GM23248 (cell line): ENCODE results near the gene BTN1A1. TPM values are rescaled to one million over a fixed set of nuclear protein-coding genes. Genes with fewer than 3 reads are reported as not detected.
A peak's percentile ranks its signal among the peaks of the same experiment; 100 is the strongest.

ENCODE experiments used
- DNase-seq: peaks from one replicate; pipeline ENCODE4 v3.0.0-alpha.2; 2015
- H2AFZ ChIP-seq: fragments of 200-600 bp; sonication (generic); 2 replicates; pipeline ENCODE4 v1.6.1; 2016; ENCODE audit warnings: antibody characterized with exemption
- H3F3A ChIP-seq: fragments of 200-600 bp; sonication (generic); 2 replicates; pipeline ENCODE4 v1.6.1; 2016; ENCODE audit warnings: mild to moderate bottlenecking, antibody characterized with exemption, mixed run types; ENCODE audit not compliant: insufficient read depth
- H3K27ac ChIP-seq: fragments of 200-600 bp; sonication (generic); 2 replicates; pipeline ENCODE4 v1.5.1; 2016; ENCODE audit warnings: mild to moderate bottlenecking
- H3K27me3 ChIP-seq: fragments of 200-600 bp; sonication (generic); replicated peaks from 2 replicates; pipeline ENCODE4 v1.6.1; 2016; ENCODE audit warnings: mild to moderate bottlenecking; ENCODE audit not compliant: insufficient read depth
- H3K36me3 ChIP-seq: fragments of 200-600 bp; sonication (generic); 2 replicates; pipeline ENCODE4 v1.6.1; 2016; ENCODE audit warnings: low read depth, mild to moderate bottlenecking
- H3K4me1 ChIP-seq: fragments of 200-600 bp; sonication (generic); 2 replicates; pipeline ENCODE4 v1.6.1; 2016; ENCODE audit warnings: mild to moderate bottlenecking; ENCODE audit not compliant: insufficient read depth
- H3K4me2 ChIP-seq: fragments of 200-600 bp; sonication (generic); one replicate; pipeline ENCODE4 v1.6.1; 2016; ENCODE audit warnings: mild to moderate bottlenecking; ENCODE audit not compliant: unreplicated experiment
- H3K4me3 ChIP-seq: fragments of 200-600 bp; sonication (generic); 2 replicates; pipeline ENCODE4 v1.5.1; 2016; ENCODE audit warnings: mild to moderate bottlenecking
- H3K79me2 ChIP-seq: fragments of 200-600 bp; sonication (generic); 2 replicates; pipeline ENCODE4 v1.6.1; 2016; ENCODE audit warnings: mild to moderate bottlenecking; ENCODE audit not compliant: insufficient read depth
- H3K9ac ChIP-seq: fragments of 200-600 bp; sonication (generic); 2 replicates; pipeline ENCODE4 v1.6.1; 2016; ENCODE audit warnings: mild to moderate bottlenecking
- H3K9me2 ChIP-seq: fragments of 200-600 bp; sonication (generic); 2 replicates; pipeline ENCODE4 v1.6.1; 2016; ENCODE audit warnings: mixed run types, mild to moderate bottlenecking, moderate library complexity; ENCODE audit not compliant: insufficient read depth
- H3K9me3 ChIP-seq: fragments of 200-600 bp; sonication (generic); one replicate; pipeline ENCODE4 v1.6.1; 2017; ENCODE audit warnings: low read depth
- H4K20me1 ChIP-seq: fragments of 200-600 bp; sonication (generic); 2 replicates; pipeline ENCODE4 v1.6.0; 2016; ENCODE audit not compliant: insufficient read depth
- EZH2 ChIP-seq: fragments of 200-600 bp; sonication (generic); IDR thresholded peaks from 2 replicates; pipeline ENCODE4 v1.6.1; 2018; ENCODE audit warnings: antibody characterized with exemption, mild to moderate bottlenecking; ENCODE audit not compliant: insufficient read depth, poor library complexity, severe bottlenecking
- EZH2phosphoT487 ChIP-seq: fragments of 200-600 bp; sonication (generic); IDR thresholded peaks from 2 replicates; pipeline ENCODE4 v1.6.1; 2018; ENCODE audit warnings: antibody characterized with exemption, moderate library complexity, mild to moderate bottlenecking, low read depth; ENCODE audit not compliant: insufficient read depth
- WGBS, 2 experiments: methylation state at CpG; one replicate each; pipeline ENCODE4 v1.1.6; 2015 to 2017; ENCODE audit warnings: low lambda C conversion rate in 2 of 2, low coverage in 1 of 2; ENCODE audit errors: missing lambda C conversion rate in 2 of 2; 5-methylcytosine and 5-hydroxymethylcytosine counted together
- in situ Hi-C: fragments of 300-500 bp; cut with MboI; formaldehyde crosslinking; loops from 2 replicates; pipeline ENCODE4 v1.15.0; 2020
- polyA plus RNA-seq: library from polyadenylated mRNA; unstranded; fragments of >200 nt; fragmentation: Nextera tagmentation; extraction: Ambion mirVana; gene quantifications from 2 replicates; pipeline ENCODE4 v1.2.1, GENCODE V29; 2016
- total RNA-seq: library from RNA; depleted of rRNA; stranded (reverse); fragments of >200 nt; shearing (Covaris generic); gene quantifications from 2 replicates; pipeline ENCODE4 v1.2.3, GENCODE V29; 2014

The BTN1A1 gene
- total and polyA plus RNA-seq, 2 experiments from 2014 or later, result 0.11 TPM; not detected in 1

GRCh38 chr6:26539071-26539615 lies 39.0 kb downstream of the BTN1A1 start:
- Histone ChIP-seq H3K4me3 (peak overlapping the region; percentile 89), H3K4me2 (peak overlapping the region; percentile 93), H3K27me3 (no peaks in the 10 kb centered on the region), H2AFZ (peak overlapping the region; percentile 94), H3K79me2 (peaks cover 58% of the 10 kb centered on the region), H3K4me1 (peaks cover 22% of the 10 kb centered on the region), H3K27ac (peak overlapping the region; percentile 97), H4K20me1 (no peaks in the 10 kb centered on the region), H3K36me3 (peaks cover 10% of the 10 kb centered on the region; the same call in 1 of the 2 replicates), H3K9me3 (no peaks in the 10 kb centered on the region), H3K9ac (peak overlapping the region; percentile 98), H3K9me2 (no peaks in the 10 kb centered on the region), H3F3A (peaks cover 29% of the 10 kb centered on the region)
- in situ Hi-C loops, result loop anchor here (25.0 kb wide), 1 partner anchor 202 kb away; no protein-coding TSS in a partner anchor
- 58 to 59% methylated on average over 16 of the region's 16 CpGs for WGBS, 2 experiments
- TF ChIP-seq EZH2phosphoT487 (no peak), EZH2 (no peak)
- DNase-seq, result peak; percentile 48

- H3K36me3 ChIP-seq, result peaks cover 27% of the 10 kb centered on the region
- H3K9me2 ChIP-seq, result no peaks in the 10 kb centered on the region
- no peak for TF ChIP-seq EZH2
- no peak for TF ChIP-seq EZH2phosphoT487
- no peaks in the 10 kb centered on the region for H3K27me3 ChIP-seq
- WGBS, 2 experiments, result 24 to 26% methylated on average over 1 of the region's 1 CpG
- H3K79me2 ChIP-seq, result peaks cover 70% of the 10 kb centered on the region
- no peak overlapping the region for H3K4me3 ChIP-seq
- H4K20me1 ChIP-seq, result no peaks in the 10 kb centered on the region
- no peak overlapping the region for H3K9ac ChIP-seq
- peaks cover 15% of the 10 kb centered on the region; the same call in 1 of the 2 replicates for H3K4me1 ChIP-seq
- no peak overlapping the region for H2AFZ ChIP-seq
- H3K4me2 ChIP-seq, result no peak overlapping the region
- H3K27ac ChIP-seq, result no peak overlapping the region
- no peaks in the 10 kb centered on the region for H3K9me3 ChIP-seq
- in situ Hi-C loops, result loop anchor here (25.0 kb wide), 1 partner anchor 204 kb away; no protein-coding TSS in a partner anchor
- no peak for DNase-seq
- H3F3A ChIP-seq, result peaks cover 17% of the 10 kb centered on the region
Measured at GRCh38 chr6:26541579-26541978, 41.5 kb downstream of the BTN1A1 start.

- Histone ChIP-seq H3K79me2 (peaks cover 64% of the 10 kb centered on the region), H3K4me2 (no peak overlapping the region), H3K36me3 (peaks cover 31% of the 10 kb centered on the region), H3K4me3 (no peak overlapping the region), H3F3A (no peaks in the 10 kb centered on the region; the same call in 1 of the 2 replicates), H3K9ac (no peak overlapping the region), H3K9me3 (no peaks in the 10 kb centered on the region), H3K27me3 (no peaks in the 10 kb centered on the region), H3K27ac (no peak overlapping the region), H4K20me1 (no peaks in the 10 kb centered on the region), H3K4me1 (peaks cover 10% of the 10 kb centered on the region; the same call in 1 of the 2 replicates), H2AFZ (no peak overlapping the region), H3K9me2 (no peaks in the 10 kb centered on the region)
- peak; percentile 55 for DNase-seq
- TF ChIP-seq EZH2phosphoT487, result no peak
- TF ChIP-seq EZH2, result no peak
- in situ Hi-C loops, result loop anchor here (25.0 kb wide), 1 partner anchor 207 kb away; no protein-coding TSS in a partner anchor
Measured at GRCh38 chr6:26543953-26544352, 43.9 kb downstream of the BTN1A1 start.

- DNase-seq, result no peak
- no peaks in the 10 kb centered on the region for H3K9me2 ChIP-seq
- no peak overlapping the region for H2AFZ ChIP-seq
- no peak overlapping the region for H3K9ac ChIP-seq
- TF ChIP-seq EZH2 (no peak), EZH2phosphoT487 (no peak)
- no peaks in the 10 kb centered on the region for H3K27me3 ChIP-seq
- H3K27ac ChIP-seq, result no peak overlapping the region
- H3K4me1 ChIP-seq, result peaks cover 6% of the 10 kb centered on the region; the same call in 1 of the 2 replicates
- no peaks in the 10 kb centered on the region for H3K9me3 ChIP-seq
- peaks cover 31% of the 10 kb centered on the region for H3K36me3 ChIP-seq
- H3F3A ChIP-seq, result no peaks in the 10 kb centered on the region
- H3K4me2 ChIP-seq, result no peak overlapping the region
- H3K4me3 ChIP-seq, result no peak overlapping the region
- in situ Hi-C loops, result loop anchor here (25.0 kb wide), 1 partner anchor 207 kb away; no protein-coding TSS in a partner anchor
- no peaks in the 10 kb centered on the region for H4K20me1 ChIP-seq
- peaks cover 58% of the 10 kb centered on the region for H3K79me2 ChIP-seq
Measured at GRCh38 chr6:26544473-26544872, 44.4 kb downstream of the BTN1A1 start.
